HG02981 (cell line): ENCODE results near the gene CEP55.

Experiments
- ATAC-seq: cut with Tn5 transposase; IDR thresholded peaks from one replicate; pipeline ENCODE4 v1.9.1; 2021; ENCODE audit warnings: mild to moderate bottlenecking, moderate library complexity; ENCODE audit not compliant: unreplicated experiment

Gene CEP55

DNA sequence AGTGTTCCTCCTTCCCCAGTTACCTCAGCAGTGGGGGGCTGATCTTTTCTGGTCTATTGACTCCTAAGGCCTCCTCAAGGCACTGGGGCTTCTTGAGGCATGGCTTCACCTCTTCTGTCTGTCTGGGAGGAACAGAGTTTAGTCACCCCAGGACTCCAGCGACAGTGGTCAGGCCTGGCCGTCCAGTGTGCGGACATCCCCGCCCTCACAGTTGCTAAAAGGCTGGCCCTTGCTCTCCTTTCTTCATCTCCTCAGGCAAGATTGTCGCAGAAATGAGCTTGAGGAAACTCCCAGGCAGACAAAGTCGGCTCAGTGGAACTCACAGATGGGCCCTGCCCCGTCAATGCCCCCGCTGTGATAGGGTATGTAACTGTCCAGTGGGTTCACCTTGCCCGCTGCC is 63.1 kb downstream of the CEP55 start:
- ATAC-seq = no peak

DNA sequence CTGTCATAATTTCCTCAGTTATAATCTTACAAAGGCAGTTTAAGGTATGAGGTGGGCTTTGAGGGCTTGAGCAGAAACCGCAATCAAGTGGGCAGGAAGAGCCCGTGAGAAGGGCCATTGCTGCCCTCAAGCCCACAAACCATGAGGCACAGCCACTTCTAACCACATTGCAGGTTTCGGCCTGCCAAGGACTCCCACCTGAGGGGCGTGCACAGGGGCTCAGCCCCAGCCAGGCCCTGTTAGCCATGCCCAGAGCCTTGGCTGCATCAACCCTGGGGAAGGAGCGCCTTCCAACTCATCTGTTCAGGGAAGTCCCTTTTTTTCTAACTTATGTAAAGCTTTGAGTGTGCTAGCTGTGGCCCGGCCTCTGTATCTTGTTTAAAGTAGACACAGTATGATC is 64.1 kb downstream of the CEP55 start:
- ATAC-seq = no peak

GRCh38 chr10:93565446-93565845 is 69.0 kb downstream of the CEP55 start:
- ATAC-seq = no peak

DNA sequence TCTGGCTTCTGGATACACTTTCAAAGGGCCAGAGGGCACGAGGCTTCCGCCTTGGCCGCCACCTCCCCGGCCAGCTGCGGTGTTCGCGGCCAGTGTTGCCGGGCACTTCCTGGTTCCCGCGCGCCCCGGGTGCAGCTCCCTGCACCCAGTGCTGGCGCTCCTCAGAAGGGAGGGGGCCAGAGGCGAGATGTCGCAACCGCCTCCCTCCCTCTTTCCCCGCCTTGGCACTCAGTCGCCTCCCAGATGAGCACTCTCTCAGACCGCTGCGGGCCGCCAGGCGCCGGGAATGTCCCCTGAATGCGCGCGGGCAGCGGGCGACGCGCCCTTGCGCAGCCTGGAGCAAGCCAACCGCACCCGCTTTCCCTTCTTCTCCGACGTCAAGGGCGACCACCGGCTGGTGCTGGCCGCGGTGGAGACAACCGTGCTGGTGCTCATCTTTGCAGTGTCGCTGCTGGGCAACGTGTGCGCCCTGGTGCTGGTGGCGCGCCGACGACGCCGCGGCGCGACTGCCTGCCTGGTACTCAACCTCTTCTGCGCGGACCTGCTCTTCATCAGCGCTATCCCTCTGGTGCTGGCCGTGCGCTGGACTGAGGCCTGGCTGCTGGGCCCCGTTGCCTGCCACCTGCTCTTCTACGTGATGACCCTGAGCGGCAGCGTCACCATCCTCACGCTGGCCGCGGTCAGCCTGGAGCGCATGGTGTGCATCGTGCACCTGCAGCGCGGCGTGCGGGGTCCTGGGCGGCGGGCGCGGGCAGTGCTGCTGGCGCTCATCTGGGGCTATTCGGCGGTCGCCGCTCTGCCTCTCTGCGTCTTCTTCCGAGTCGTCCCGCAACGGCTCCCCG is 70.2 kb downstream of the CEP55 start, which contains the start of gene FFAR4:
Gene FFAR4 (plus strand): TSS at position 231 of the 842 bp plus-strand sequence. CDS start 56 bp downstream, at position 287.
- no peak for ATAC-seq

DNA sequence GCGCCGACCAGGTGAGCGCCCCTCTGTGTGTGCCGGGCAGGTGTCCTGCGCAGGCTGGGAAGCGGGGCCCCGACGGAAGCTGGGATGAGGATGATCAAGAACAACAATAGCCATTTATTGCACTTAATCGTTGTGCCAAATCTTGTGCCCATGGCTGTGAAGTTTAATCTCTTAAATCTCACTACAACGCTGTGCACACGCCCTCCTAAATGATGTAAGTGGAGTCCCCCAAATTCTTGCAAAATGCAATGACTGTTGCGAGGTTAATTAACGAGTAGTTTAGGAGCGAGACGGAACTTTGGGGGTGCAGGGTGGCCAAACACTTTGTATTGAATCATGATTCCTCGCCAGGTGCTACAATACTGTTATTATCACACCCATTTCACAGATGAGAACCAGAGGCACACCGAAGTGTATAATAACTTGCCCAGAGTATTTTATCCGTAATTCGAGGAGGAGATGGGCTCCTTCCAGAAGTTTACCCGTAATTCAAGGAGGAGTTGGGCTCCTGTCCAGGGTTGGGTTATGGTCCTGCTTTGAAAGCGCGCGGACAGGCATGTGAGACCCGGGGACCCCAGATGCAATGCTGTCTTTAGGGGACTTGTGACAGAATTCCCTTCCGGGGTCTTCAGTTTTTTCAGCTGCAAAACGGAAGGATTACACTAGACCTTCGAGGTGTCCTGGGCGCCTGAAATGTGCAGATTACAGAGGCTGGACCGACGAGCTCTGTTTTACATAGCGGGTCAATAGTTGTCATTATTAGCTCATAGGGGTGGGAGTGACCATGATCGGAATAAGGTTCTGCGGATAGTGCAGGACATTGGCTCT is 71.1 kb downstream of the CEP55 start:
- no peak for ATAC-seq

DNA sequence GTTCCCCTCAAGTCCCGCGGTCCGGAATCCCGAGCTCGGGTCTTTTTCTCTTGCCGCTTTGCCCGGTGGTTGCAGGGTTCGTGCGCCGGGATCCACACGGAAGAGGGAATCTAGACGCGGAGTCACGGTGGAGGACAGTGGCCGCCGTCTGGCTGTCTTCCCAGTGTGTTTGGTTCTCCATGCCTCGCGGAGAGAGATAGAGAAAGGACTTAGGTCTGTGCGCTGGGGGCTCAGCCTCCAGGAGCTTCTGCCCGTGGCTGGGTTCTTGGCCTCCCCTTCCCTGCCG is 71.6 kb downstream of the CEP55 start:
- ATAC-seq = no peak

DNA sequence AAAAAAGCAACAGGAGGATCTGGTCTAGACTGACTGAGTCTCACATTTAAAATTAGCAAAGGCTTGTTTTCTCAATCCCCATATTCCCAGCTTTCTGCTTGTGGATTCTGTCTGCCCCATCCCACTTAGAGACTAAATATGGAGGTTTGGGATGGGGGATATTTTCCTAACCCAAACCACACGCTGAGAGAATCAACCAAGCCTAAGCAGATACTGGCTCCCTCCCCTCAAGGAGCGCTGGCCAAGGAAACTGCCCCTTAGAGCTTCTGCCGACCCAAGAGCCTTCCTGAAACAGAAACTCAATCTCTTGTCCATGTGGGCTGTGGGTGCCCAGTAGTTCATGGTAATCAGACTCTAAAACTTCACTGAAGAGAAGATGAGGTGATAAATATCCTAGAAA is 74.0 kb downstream of the CEP55 start:
- no peak for ATAC-seq

DNA sequence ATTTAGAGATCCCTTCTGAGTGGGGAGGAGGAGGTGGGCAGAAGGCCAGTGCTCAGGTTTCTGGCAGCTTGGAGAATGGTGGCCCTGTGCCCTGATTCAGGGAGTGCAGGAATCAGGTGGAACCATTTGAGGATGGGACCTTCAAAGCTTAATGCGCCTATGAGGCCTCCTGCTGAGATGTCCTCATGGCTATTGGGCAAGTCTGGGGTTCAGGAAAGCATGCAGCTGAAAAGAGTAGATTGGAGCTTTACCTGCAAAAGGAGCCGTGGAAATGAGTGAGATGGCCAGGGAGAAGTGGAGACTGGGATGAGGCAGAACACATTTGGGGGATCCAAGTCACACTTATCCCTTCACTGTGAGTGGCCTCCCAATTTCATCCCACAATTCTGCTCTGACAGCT is 76.2 kb downstream of the CEP55 start:
- ATAC-seq = no peak

DNA sequence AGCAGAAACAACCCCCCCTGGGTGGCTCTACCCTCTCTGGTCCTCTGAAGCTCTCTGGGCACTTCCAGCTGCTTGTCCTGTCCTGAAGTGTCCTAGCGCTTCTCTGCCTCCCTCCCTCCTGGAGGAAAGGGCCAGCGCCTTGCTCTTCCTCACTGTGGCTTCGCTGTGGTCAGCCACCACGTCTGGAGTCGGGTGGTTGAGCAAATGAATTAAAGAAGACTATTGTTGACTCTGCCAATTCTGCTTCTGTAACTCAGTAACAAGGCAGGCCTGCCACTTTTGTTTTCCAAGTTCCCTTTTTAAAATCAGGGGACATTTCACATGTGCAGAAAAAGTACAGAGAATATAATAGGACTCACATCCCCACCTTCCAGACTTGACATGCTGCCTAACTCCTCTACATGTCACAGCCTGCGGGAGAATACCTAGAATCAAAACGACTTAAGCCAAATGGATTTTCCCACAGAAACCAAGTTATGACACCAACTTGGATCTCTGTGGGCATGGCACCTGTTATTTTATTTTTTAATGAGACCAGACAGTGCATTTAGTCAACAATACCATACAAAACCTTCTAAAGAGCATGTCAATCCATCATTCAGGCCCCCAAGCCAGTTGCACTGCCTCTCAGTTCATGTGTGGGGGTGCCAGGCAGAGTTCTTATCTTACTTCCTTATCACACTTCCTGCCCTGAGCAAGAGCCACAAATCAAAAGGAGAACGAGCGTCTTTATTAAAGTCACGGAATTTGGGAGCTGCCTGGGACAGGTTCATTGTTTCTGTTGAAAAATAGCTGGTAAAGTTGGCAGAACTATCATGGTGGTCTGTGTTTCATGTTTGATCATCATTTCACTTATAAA is 76.9 kb downstream of the CEP55 start:
- ATAC-seq = no peak

DNA sequence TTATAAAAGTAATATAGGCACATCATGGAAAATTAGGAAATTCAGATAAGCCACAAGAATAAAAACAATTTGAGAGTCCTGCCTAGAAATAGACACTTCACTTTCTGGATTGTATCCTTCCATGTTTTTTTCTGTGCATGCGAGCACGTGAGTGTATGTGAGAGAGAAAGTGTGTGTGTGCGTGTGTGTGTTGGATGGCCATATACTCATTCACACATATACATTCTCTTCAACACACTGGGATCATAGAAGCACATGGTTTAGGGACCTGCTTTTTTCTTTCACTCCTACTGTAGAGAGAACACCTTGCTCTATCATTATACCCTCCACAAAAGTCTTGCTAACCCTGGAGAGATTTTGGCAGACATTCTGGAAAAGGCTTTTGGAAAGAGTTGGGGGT is 77.5 kb downstream of the CEP55 start:
- no peak for ATAC-seq

DNA sequence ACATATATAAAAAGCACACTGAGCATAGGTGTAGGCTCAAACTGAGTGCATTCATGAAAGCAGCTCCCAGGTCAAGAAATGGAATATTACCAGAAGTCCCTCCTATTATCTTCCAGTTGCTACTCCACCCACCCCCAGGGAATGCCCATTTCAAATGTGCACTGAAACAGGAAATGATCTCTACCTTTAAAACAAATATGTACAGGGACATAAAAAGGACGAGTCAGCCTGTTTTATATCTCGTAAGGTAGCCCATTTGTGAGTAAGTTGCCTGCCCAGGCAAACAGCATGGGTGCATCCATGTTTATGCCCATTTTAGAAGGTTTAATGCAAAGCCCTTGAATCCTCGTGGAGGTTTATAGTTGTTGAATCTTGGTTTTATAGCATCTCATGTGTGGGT is 80.5 kb downstream of the CEP55 start:
- no peak for ATAC-seq

DNA sequence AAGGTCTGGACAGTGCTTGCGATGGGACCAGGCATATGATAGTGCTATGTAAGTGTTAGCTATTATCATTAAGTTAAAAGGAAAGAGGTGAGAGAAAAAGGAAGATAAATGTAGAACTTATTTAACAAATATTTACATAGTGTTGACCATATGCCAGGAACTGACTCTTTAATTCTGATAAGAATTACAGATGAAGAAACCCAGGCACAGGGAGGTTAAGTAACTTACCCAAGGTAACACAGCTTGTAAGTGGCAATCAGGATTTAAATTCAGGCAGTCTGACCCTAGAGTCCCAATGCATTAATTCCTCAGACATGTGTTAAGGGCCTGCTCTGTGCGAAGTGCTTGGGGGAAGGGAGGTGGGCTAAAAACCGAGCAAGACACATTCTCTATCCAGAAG is 81.2 kb downstream of the CEP55 start:
- ATAC-seq = no peak
